ENCODE data around the gene HSD17B2.
"Not testable (repeated sequence)": the region's sequence is repeated elsewhere in the genome, so short reads cannot be mapped to it uniquely, and the experiment has no call there.

Gene HSD17B2

GRCh38 chr16:82083710-82084353 lies 48.8 kb downstream of the HSD17B2 start:
- DNase-seq = no peak

DNA sequence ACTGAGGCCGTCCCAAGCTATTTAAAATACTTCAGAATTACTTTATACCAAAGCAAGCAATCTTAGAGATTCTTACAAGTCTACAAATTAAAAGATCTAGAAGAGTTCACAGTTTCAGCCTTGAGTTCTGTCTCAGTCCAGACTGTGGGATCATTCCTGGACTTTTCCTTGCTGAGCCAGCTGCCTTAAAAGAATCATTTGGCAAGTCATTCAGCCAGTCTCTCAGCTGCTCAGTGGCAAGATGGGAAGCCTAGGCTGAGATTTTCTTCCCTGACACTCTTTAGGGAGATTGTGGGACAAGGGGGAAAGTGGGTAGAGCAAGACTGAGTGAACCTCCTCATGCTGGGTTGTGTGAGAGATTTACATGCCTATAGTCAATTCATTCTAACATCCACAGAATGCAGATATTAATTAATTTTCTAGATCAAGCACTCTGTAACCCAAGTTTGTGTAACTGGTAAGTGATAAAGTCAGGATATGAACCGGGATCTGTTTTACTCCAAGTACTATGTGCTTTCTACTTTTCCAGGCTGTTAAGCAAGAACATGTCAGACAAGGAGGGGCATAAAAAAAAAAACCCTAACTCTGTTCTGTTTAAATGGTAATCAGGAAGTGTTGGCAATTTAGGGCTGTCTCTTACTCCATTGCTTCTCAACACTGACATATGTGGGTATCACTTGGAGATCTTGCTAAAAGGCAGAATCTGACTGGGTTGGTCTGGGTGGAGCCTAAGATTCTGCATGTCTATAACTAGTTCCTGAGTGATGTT lies 50.1 kb downstream of the HSD17B2 start:
- no peak for DNase-seq

GRCh38 chr16:82088483-82088882 lies 53.4 kb downstream of the HSD17B2 start:
- no peak for DNase-seq

GRCh38 chr16:82091241-82091640 lies 56.2 kb downstream of the HSD17B2 start:
- no peak for DNase-seq

DNA sequence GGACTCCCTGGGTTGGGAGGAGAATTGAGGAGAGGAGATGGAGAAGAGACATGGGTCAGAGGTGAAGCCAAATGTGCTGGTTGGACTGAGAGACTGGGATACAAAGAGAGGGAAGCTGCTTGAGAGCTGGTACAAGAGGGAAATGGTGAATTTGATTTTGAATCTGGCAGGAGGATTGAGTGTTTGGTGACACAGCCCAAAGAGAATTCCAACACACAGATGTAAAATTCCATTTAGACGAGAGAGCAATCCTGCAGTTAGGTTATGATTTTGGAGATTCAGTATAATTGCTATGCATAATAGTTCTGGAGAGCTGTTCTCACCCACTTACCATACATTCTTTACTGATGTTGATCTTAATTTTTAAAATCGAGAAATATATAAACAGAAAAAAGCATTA lies 57.7 kb downstream of the HSD17B2 start:
- no peak for DNase-seq

- no peak for DNase-seq
Observed at GRCh38 chr16:82093666-82094300, 58.7 kb downstream of the HSD17B2 start.

DNA sequence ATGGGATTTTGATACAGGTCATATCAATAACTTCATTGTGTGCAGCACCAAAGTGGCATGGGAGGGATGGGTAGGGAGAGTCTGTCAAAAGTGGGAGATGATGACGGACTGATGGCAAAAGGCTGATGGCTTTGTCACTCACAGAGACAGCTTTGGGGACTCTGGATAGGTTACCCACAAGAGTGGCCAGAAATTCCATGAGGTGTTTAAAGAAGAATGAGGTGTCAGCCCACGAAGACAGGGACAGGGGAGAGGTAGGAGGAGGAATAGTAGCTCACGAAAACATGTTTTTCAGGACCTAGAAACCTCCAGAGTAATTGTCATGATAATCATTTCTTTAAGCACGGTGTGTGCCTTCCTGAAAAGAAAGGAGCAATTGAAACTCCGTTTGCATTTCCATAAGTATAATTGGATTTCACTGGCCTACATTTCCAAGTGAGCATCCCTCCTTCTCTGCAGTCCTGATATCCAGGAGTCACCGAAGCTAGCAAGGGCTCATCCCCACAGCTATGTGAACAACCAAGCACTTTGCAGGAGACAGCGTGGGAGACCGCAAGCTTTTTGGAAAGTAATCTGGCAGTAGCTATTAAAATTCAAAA lies 60.0 kb downstream of the HSD17B2 start:
- DNase-seq = no peak

- DNase-seq = no peak
Observed at GRCh38 chr16:82096641-82097040, 61.6 kb downstream of the HSD17B2 start.

DNA sequence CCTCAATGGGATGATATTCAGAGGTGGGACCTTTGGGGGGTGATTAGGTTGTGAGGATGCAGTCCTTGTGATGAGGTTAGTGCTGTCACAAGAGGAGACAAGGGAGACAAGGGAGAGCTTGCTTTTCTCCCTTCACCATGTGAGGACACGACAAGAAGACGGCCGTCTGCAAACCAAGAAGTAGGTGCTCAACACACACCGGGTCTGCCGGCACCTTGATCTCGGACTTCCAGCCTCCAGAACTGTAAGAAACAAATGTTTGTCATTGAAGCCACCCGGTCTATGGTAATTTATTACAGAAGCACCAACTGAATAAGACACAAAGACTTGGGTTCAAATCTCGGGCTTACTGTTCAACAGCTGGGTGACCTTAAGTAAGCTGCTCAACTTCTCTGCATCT lies 70.1 kb downstream of the HSD17B2 start:
- no peak for DNase-seq

DNA sequence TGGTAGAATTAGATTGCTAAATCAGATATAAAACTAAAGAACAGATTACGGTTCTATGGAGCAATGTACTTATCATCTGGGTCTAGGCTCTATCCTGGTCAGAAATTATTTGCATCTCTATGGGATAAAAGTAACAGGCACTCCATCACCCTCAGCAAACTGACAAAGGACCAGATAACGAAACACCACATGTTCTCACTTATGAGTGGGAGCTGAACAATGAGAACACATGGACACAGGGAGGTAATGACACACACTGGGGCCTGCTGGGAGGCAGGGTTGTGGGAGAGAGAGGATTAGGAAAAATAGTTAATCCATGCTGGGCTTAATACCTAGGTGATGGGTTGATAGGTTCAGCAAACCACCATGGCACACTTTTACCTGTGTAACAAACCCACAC lies 73.0 kb downstream of the HSD17B2 start:
- no peak for DNase-seq

DNA sequence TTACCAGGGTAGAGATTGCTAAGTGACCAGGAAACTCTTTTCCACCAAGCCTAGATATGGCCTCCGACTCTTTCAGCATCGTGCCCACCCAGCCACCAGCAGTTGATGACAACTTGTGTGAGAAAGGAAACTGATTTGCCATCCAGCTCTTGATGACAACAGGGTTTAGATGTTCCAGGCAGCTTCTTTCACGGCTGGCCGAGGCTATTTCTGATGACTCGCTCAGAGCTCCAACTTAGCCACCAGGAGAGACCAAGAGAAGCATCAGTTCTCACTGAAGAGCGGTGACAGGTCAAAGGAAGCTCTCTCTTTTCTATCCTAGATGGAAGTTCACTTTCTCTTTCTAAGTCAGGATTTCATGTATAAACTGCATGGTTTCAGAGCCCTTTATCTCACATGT lies 73.7 kb downstream of the HSD17B2 start:
- no peak for DNase-seq

GRCh38 chr16:82109266-82109665 lies 74.2 kb downstream of the HSD17B2 start:
- not testable (repeated sequence) for DNase-seq

DNA sequence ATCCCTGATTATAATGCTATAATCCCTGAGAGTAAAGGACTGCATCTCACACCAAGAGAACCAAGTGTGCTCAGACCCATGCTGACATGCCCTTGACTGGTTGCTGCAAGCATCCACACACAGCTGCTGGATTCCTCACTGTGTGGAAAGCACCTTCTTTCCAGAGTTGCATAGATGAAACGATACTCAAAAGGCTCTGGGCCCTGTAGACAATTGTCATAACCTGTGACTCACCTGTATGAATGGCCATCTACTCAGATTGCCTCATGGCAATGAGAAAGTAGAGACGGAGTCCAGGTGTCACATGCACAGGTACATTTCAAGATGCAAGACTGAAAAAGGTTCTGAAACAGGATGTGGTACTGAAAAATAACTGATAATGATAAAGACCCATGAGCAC lies 76.9 kb downstream of the HSD17B2 start:
- no peak for DNase-seq

- DNase-seq = no peak
Observed at GRCh38 chr16:82113741-82114140, 78.7 kb downstream of the HSD17B2 start.

DNA sequence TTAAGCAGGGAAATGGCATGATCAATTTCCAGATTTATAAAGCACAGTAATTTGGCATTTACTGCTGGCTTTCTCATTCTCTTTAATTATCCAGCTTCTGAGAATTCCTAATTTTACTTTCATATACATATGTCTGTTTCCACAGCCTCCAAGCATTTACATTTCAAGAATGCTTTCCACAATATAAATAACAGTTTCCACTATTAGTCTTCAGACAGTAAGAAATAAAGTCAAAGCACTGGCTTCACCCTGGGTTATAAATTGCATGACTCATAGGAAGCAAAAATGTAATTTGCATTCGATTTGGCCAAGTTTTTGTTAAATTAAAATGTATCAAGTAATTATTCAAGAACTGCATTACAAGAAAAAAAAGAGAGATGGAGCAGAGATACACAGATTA lies 81.5 kb downstream of the HSD17B2 start:
- no peak for DNase-seq

DNA sequence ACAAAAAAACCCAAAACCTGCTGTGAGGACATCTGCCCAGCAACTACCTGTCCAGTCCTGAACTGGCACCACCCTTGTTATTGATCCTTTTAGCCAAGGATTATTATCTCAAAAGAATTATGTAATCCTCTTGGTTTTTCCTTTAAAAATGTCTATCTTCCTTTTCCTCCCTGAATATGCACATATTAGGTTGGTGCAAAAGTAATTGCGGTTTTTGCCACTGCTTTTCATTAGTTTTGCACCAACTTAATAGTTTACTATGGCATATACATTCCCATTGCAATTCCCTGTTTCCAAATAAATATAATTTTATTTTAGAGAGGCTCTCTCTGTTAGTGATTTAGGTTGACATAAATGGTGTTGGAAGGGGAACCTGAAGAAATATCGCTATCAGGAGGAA lies 83.7 kb downstream of the HSD17B2 start:
- DNase-seq = no peak

GRCh38 chr16:82119405-82119804 lies 84.4 kb downstream of the HSD17B2 start:
- DNase-seq = no peak

GRCh38 chr16:82124651-82125050 lies 89.6 kb downstream of the HSD17B2 start:
- DNase-seq = no peak

GRCh38 chr16:82129881-82130280 lies 94.8 kb downstream of the HSD17B2 start:
- DNase-seq = no peak

DNA sequence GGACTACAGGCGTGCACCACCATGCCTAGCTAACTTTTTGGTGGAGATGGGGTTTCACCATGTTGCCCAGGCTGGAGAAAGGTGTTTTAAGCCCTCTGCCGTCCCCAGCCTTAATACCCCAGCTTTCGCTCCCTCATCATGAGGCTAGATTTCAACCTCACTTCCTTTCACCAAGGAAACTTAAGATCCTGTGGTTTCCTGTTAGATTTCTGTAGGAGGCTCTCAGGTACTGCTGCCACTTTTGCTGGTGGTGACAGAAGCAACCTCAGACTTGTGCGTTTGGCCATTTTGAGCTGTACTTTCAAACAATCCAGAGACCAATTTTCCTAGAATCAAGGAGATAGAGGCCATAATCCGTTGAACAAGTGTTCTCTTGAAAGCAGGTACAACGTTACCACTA lies 98.7 kb downstream of the HSD17B2 start:
- DNase-seq = no peak

DNA sequence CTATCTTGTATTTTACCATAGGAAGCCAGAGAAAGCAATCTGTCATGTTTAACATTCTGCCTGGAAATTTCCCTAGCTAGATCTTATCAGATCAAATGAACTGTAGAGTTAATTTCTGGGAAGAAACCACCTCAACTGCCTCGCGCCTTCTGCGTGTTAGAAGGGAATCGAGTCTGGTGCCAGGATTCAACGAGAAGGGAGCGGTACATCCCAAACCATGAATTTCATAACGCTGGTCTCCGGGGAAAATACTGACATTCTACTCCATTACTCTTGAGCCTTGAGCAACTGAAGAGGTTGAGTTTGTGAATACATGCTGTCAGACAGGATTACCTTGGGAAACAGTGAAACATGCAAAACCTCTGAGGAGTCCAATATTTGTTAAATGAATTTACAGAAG lies 99.8 kb downstream of the HSD17B2 start:
- no peak for DNase-seq

GRCh38 chr16:82135844-82136243 lies 100.8 kb downstream of the HSD17B2 start:
- no peak for DNase-seq

- no peak for DNase-seq
Observed at GRCh38 chr16:82136956-82137821, 102.1 kb downstream of the HSD17B2 start.
